ENCODE data around the gene KLK15.
A peak's percentile ranks its signal among the peaks of the same experiment; 100 is the strongest.
"Not testable (repeated sequence)": the region's sequence is repeated elsewhere in the genome, so short reads cannot be mapped to it uniquely, and the experiment has no call there.

DNA sequence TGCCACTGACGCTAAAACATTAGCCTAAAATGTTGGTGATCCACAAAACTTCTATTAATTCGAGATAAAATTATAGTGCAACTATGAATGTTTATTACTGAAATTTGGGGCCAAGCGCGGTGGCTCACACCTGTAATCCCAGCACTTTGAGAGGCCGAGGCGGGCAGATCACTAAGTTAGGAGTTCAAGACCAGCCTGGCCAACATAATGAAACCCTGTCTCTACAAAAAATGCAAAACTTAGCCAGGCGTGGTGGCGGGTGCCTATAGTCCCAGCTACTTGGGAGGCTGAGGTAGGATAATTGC, 49.6 kb downstream of the KLK15 start:
- TF ChIP-seq, protein P1, sequence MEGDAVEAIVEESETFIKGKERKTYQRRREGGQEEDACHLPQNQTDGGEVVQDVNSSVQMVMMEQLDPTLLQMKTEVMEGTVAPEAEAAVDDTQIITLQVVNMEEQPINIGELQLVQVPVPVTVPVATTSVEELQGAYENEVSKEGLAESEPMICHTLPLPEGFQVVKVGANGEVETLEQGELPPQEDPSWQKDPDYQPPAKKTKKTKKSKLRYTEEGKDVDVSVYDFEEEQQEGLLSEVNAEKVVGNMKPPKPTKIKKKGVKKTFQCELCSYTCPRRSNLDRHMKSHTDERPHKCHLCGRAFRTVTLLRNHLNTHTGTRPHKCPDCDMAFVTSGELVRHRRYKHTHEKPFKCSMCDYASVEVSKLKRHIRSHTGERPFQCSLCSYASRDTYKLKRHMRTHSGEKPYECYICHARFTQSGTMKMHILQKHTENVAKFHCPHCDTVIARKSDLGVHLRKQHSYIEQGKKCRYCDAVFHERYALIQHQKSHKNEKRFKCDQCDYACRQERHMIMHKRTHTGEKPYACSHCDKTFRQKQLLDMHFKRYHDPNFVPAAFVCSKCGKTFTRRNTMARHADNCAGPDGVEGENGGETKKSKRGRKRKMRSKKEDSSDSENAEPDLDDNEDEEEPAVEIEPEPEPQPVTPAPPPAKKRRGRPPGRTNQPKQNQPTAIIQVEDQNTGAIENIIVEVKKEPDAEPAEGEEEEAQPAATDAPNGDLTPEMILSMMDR (IDR thresholded peaks at IDR 0.05), result peak; percentile 41
- TF ChIP-seq ZFX (IDR thresholded peaks at IDR 0.05; ENCODE audit: borderline replicate concordance), result not testable (repeated sequence)

All from 22Rv1 (cell line).